Upper lobe of left lung (tissue), 6 donors: ENCODE measurements around the gene COQ7. TPM values are rescaled to one million over a fixed set of nuclear protein-coding genes. Genes with fewer than 3 reads are reported as not detected.

Experiments
- ATAC-seq, 2 donors: fragments of 200-7000 bp; cut with Tn5 transposase; one replicate each; pipeline ENCODE4 v1.9.1; 2022; ENCODE audit warnings: mild to moderate bottlenecking in 2 of 2, moderate library complexity in 2 of 2; ENCODE audit not compliant: low FRiP score in 2 of 2
- DNase-seq, 2 donors: peaks; one replicate each; pipeline ENCODE4 v3.0.0-alpha.2; 2019 to 2020
- H3K27ac ChIP-seq, 4 donors: fragments of 200-600 bp; sonication (generic); one replicate each; pipeline ENCODE4 v1.5.1; 2016 to 2019
- H3K27me3 ChIP-seq, 4 donors: fragments of 200-600 bp; sonication (generic); one replicate each; pipeline ENCODE4 v1.5.1; 2017 to 2019
- H3K36me3 ChIP-seq, 4 donors: fragments of 200-600 bp; sonication (generic); one replicate each; pipeline ENCODE4 v1.5.1; 2016 to 2019
- H3K4me1 ChIP-seq, 4 donors: fragments of 200-600 bp; sonication (generic); one replicate each; pipeline ENCODE4 v1.5.1; 2018 to 2019
- H3K4me3 ChIP-seq, 4 donors: fragments of 200-600 bp; sonication (generic); one replicate each; pipeline ENCODE4 v1.5.1; 2017 to 2019; ENCODE audit warnings: mild to moderate bottlenecking in 2 of 4, moderate library complexity in 1 of 4
- H3K9me3 ChIP-seq, 4 donors: fragments of 200-600 bp; sonication (generic); one replicate each; pipeline ENCODE4 v1.5.1; 2018 to 2019
- CTCF ChIP-seq, 6 experiments: fragments of 450-650 bp in 4 of 6; fragments of 200-600 bp in 2 of 6; sonication (generic) in 2 of 6; IDR thresholded peaks; one replicate each; pipeline ENCODE4 v1.5.1; 2016 to 2019; ENCODE audit warnings: antibody characterized with exemption in 6 of 6
- EP300 ChIP-seq, 4 donors: sonication (generic); formaldehyde crosslinking; IDR thresholded peaks; one replicate each; pipeline ENCODE4 v1.5.1; 2017; ENCODE audit warnings: antibody characterized with exemption in 4 of 4, control low read depth in 2 of 4
- POLR2A ChIP-seq, 4 donors: fragments of 450-650 bp; IDR thresholded peaks; one replicate each; pipeline ENCODE4 v1.5.1; 2016 to 2017; ENCODE audit warnings: antibody characterized with exemption in 4 of 4, mild to moderate bottlenecking in 2 of 4
- POLR2AphosphoS5 ChIP-seq, 2 donors: sonication (generic); formaldehyde crosslinking; IDR thresholded peaks; one replicate each; pipeline ENCODE4 v1.5.1; 2017; ENCODE audit warnings: antibody characterized with exemption in 2 of 2
- WGBS, 2 donors: methylation state at CpG; one replicate each; pipeline ENCODE4 v1.1.5; 2017 to 2018; 5-methylcytosine and 5-hydroxymethylcytosine counted together
- total RNA-seq, 6 donors: library from RNA; depleted of rRNA in 4 of 6; stranded (reverse); fragments of >200 nt in 4 of 6; gene quantifications; one replicate each; pipeline versions ENCODE4 v1.1.0 to v1.2.1, GENCODE V29; 2016 to 2021
- donor health status: DM: no; HTN: no; CAD: no; lungs with moderate emphysema.
- donor health status: DM: no; HTN: yes; CAD: no; lungs with severe emphysema.

The COQ7 gene
- total RNA-seq, 6 donors from 2014 or later = 14.6 to 41.9 (median 20.0) TPM

GRCh38 chr16:19086322-19087199 lies 19.1 kb downstream of the COQ7 start:
- ATAC-seq (peak; percentile 94 to 98), DNase-seq (peak; percentile 91 to 98)
- peak overlapping the region in 3 of 4 donors; percentile 30 to 47 (median 36) for H3K4me3 ChIP-seq
- H3K9me3 ChIP-seq = no peaks in the 10 kb centered on the region
- peaks cover 0 to 7% (median 0%) of the 10 kb centered on the region in 4 donors for H3K36me3 ChIP-seq
- H3K4me1 ChIP-seq = peaks cover 7 to 15% (median 10%) of the 10 kb centered on the region in 4 donors
- TF ChIP-seq EP300 (IDR thresholded peaks at IDR 0.05) (peak in 1 of 4 donors; percentile 40), POLR2AphosphoS5 (IDR thresholded peaks at IDR 0.05) (peak; percentile 15 to 16), POLR2A (IDR thresholded peaks at IDR 0.05) (peak in 2 of 4 donors; percentile 13 to 61), CTCF (IDR thresholded peaks at IDR 0.05) (peak; percentile 96 to 98 (median 98))
- peak overlapping the region in 3 of 4 donors; percentile 17 to 37 (median 22) for H3K27ac ChIP-seq
- no peaks in the 10 kb centered on the region for H3K27me3 ChIP-seq
- 8 to 15% methylated on average over 26 to 52 of the region's 52 CpGs for WGBS, 2 donors

GRCh38 chr16:19088341-19088916 lies 21.0 kb downstream of the COQ7 start:
- Histone ChIP-seq H3K27me3 (no peaks in the 10 kb centered on the region), H3K4me1 (peaks cover 7 to 16% (median 15%) of the 10 kb centered on the region in 4 donors), H3K36me3 (no peaks in the 10 kb centered on the region), H3K27ac (no peak overlapping the region), H3K9me3 (no peaks in the 10 kb centered on the region), H3K4me3 (no peak overlapping the region)
- 71 to 81% methylated on average over 5 of the region's 5 CpGs for WGBS, 2 donors
- no peak for DNase-seq
- TF ChIP-seq POLR2AphosphoS5 (IDR thresholded peaks at IDR 0.05) = no peak
- no peak for TF ChIP-seq POLR2A (IDR thresholded peaks at IDR 0.05)
- no peak for ATAC-seq

GRCh38 chr16:19089410-19089955 lies 22.1 kb downstream of the COQ7 start:
- no peak for TF ChIP-seq POLR2A (IDR thresholded peaks at IDR 0.05)
- no peak for TF ChIP-seq EP300 (IDR thresholded peaks at IDR 0.05)
- TF ChIP-seq POLR2AphosphoS5 (IDR thresholded peaks at IDR 0.05) = no peak
- no peak for TF ChIP-seq CTCF (IDR thresholded peaks at IDR 0.05)
- no peak for ATAC-seq
- peaks cover 7 to 16% (median 15%) of the 10 kb centered on the region in 4 donors for H3K4me1 ChIP-seq
- H3K4me3 ChIP-seq = no peak overlapping the region
- 70 to 93% methylated on average over 3 of the region's 3 CpGs for WGBS, 2 donors
- no peak for DNase-seq
- no peaks in the 10 kb centered on the region for H3K27me3 ChIP-seq
- no peak overlapping the region for H3K27ac ChIP-seq
- H3K36me3 ChIP-seq = no peaks in the 10 kb centered on the region
- H3K9me3 ChIP-seq = no peaks in the 10 kb centered on the region

- DNase-seq (no peak), ATAC-seq (no peak)
- H3K4me1 ChIP-seq = peaks cover 7 to 13% (median 11%) of the 10 kb centered on the region in 4 donors
- H3K27ac ChIP-seq = no peak overlapping the region
- H3K9me3 ChIP-seq = no peaks in the 10 kb centered on the region
- 93 to 94% methylated on average over 6 of the region's 6 CpGs for WGBS, 2 donors
- no peaks in the 10 kb centered on the region for H3K27me3 ChIP-seq
- no peak overlapping the region for H3K4me3 ChIP-seq
- no peaks in the 10 kb centered on the region for H3K36me3 ChIP-seq
- TF ChIP-seq POLR2A (IDR thresholded peaks at IDR 0.05) (no peak), CTCF (IDR thresholded peaks at IDR 0.05) (no peak), EP300 (IDR thresholded peaks at IDR 0.05) (no peak), POLR2AphosphoS5 (IDR thresholded peaks at IDR 0.05) (no peak)
Measured at GRCh38 chr16:19090916-19091315, 23.5 kb downstream of the COQ7 start.
